Measurements from ENCODE around the gene CREB5. TPM values are rescaled to one million over a fixed set of nuclear protein-coding genes. Genes with fewer than 3 reads are reported as not detected.

Gene CREB5
- total RNA-seq, 2 experiments from 2014 or later = 0.19 to 0.22 TPM

DNA sequence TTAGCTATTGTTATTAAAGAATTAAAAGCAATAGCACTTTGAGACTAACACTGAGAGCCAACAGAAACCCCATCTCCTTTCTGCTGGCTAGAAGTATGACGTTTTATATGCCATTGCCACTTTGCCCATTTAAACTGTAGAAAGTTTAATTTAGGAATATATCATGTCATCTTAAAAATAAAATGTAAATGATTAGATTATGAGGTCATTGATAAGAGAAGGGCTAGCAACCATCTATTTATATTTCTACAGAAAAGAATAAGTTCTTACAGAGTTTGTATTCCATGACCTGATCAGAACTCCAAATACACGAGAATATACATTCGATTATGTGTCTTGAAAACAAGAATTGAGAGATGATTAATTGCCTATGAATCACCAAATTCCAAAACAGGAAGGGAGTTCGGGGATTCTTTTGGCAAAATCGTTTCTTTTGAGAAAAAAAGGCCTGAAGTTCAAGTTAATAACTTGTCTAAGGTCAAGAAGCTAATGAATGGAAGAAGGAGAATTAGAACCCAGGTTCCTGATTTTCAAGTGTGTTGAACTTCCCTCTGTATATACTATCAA is 318.9 kb downstream of the CREB5 start:
- TF ChIP-seq, protein P1, sequence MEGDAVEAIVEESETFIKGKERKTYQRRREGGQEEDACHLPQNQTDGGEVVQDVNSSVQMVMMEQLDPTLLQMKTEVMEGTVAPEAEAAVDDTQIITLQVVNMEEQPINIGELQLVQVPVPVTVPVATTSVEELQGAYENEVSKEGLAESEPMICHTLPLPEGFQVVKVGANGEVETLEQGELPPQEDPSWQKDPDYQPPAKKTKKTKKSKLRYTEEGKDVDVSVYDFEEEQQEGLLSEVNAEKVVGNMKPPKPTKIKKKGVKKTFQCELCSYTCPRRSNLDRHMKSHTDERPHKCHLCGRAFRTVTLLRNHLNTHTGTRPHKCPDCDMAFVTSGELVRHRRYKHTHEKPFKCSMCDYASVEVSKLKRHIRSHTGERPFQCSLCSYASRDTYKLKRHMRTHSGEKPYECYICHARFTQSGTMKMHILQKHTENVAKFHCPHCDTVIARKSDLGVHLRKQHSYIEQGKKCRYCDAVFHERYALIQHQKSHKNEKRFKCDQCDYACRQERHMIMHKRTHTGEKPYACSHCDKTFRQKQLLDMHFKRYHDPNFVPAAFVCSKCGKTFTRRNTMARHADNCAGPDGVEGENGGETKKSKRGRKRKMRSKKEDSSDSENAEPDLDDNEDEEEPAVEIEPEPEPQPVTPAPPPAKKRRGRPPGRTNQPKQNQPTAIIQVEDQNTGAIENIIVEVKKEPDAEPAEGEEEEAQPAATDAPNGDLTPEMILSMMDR (IDR thresholded peaks at IDR 0.05) = no peak
- DNase-seq (no peak), ATAC-seq (ENCODE audit: poor library complexity) (no peak)
- H3K4me1 ChIP-seq (ENCODE audit: insufficient read depth, low read length) = no peaks in the 10 kb centered on the region
- H3K36me3 ChIP-seq (ENCODE audit: insufficient read depth, low read length) = no peaks in the 10 kb centered on the region
- H3K27me3 ChIP-seq (ENCODE audit: control insufficient read depth in 1 of 2, insufficient read depth in 2 of 2, low read length in 2 of 2) = no peaks in the 10 kb centered on the region
- Mint-ChIP-seq H3K9me3 (no peaks in the 10 kb centered on the region), H3K27me3 (no peaks in the 10 kb centered on the region), H3K36me3 (ENCODE audit: low read depth) (no peaks in the 10 kb centered on the region), H3K27ac (no peak overlapping the region), H3K4me1 (ENCODE audit: low read depth) (no peaks in the 10 kb centered on the region), H3K4me3 (no peak overlapping the region)
- ChIA-PET CTCF (no interaction called here), POLR2A (no interaction called here)
- intact Hi-C loops (cut with DNase I, micrococcal nuclease) = no loop called here
- no peak overlapping the region for H3K27ac ChIP-seq (ENCODE audit: low read depth in 1 of 2, low read length in 2 of 2)
- no peak overlapping the region for H3K4me3 ChIP-seq (ENCODE audit: low read length)
- H3K9me3 ChIP-seq (ENCODE audit: control insufficient read depth in 1 of 2, insufficient read depth in 1 of 2, low read length in 2 of 2) = no peaks in the 10 kb centered on the region

DNA sequence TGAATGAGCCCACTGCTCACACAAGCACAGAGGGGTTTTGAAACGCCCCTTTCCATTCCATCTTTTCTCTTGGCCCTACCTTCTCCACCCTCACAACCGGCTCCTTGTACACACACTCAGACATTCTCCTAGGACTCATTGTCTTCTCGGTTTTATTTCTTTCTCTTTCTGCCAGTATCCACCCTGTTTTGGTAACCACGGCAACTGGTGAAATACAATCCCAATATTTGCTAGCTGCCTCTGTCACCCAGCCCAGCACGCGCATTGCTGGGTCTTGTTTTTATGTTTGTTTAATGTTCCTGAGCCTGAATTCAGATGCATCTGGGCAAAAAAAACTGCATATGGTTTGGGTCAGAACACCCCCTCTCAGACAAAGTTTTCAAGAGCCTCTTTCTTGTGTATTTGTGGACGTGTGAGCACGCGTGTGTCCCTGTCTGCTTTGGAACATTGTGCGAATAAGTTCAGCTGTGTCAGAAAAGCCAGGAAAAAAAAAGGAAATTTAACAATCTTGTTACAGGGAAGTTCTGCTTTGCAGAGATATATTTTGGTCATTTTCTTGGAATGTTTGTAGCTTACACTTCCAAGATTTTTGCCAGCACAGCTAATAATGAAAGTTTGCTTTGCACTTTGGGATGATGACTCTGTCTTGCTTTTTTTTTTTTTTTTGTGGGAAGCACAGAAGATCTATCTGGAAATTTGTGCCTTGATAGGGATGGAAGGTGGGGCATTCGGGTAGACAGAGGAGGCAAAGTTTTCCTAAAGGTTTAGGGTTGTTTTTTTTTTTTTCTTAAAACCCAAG is 320.0 kb downstream of the CREB5 start:
- Histone ChIP-seq H3K27ac (ENCODE audit: low read depth in 1 of 2, low read length in 2 of 2) (no peak overlapping the region), H3K4me3 (ENCODE audit: low read length) (no peak overlapping the region), H3K9me3 (ENCODE audit: control insufficient read depth in 1 of 2, insufficient read depth in 1 of 2, low read length in 2 of 2) (no peaks in the 10 kb centered on the region), H3K4me1 (ENCODE audit: insufficient read depth, low read length) (no peaks in the 10 kb centered on the region), H3K36me3 (ENCODE audit: insufficient read depth, low read length) (no peaks in the 10 kb centered on the region), H3K27me3 (ENCODE audit: control insufficient read depth in 1 of 2, insufficient read depth in 2 of 2, low read length in 2 of 2) (no peaks in the 10 kb centered on the region)
- no peaks in the 10 kb centered on the region for H3K9me3 Mint-ChIP-seq
- CTCF ChIA-PET = no interaction called here
- H3K27me3 Mint-ChIP-seq = no peaks in the 10 kb centered on the region
- POLR2A ChIA-PET = no interaction called here
- intact Hi-C loops (cut with DNase I, micrococcal nuclease) = no loop called here
- ATAC-seq (ENCODE audit: poor library complexity) = no peak
- TF ChIP-seq, protein P1 (IDR thresholded peaks at IDR 0.05) = no peak
- no peak for DNase-seq
- H3K4me1 Mint-ChIP-seq (ENCODE audit: low read depth) = no peaks in the 10 kb centered on the region
- H3K4me3 Mint-ChIP-seq = no peak overlapping the region
- no peaks in the 10 kb centered on the region for H3K36me3 Mint-ChIP-seq (ENCODE audit: low read depth)
- no peak overlapping the region for H3K27ac Mint-ChIP-seq

DNA sequence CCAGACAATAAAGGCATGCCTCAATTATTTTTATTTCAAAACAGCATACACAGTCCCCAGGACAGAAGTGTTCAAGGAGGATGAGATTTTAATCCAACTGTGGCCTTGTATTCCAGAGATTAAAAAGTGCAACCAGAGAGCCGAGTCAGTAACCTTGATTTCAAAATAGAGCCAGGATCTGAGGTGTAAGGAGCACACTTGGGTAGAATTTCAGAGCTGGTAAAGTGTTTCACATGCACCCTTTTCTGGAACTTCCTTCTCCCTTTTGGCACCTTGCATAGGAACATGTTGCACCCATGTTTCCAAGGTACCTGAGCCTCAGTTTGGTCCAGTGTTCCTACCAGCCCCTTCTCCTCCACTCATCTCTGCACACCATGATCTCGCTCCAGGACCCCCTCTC is 320.7 kb downstream of the CREB5 start:
- ATAC-seq (ENCODE audit: poor library complexity) (no peak), DNase-seq (no peak)
- intact Hi-C loops (cut with DNase I, micrococcal nuclease) = no loop called here
- Mint-ChIP-seq H3K36me3 (ENCODE audit: low read depth) (no peaks in the 10 kb centered on the region), H3K27me3 (no peaks in the 10 kb centered on the region), H3K27ac (no peak overlapping the region), H3K4me3 (no peak overlapping the region), H3K9me3 (no peaks in the 10 kb centered on the region), H3K4me1 (ENCODE audit: low read depth) (no peaks in the 10 kb centered on the region)
- ChIA-PET POLR2A (no interaction called here), CTCF (no interaction called here)
- Histone ChIP-seq H3K4me1 (ENCODE audit: insufficient read depth, low read length) (no peaks in the 10 kb centered on the region), H3K36me3 (ENCODE audit: insufficient read depth, low read length) (no peaks in the 10 kb centered on the region), H3K27me3 (ENCODE audit: control insufficient read depth in 1 of 2, insufficient read depth in 2 of 2, low read length in 2 of 2) (no peaks in the 10 kb centered on the region), H3K4me3 (ENCODE audit: low read length) (no peak overlapping the region), H3K9me3 (ENCODE audit: control insufficient read depth in 1 of 2, insufficient read depth in 1 of 2, low read length in 2 of 2) (no peaks in the 10 kb centered on the region), H3K27ac (ENCODE audit: low read depth in 1 of 2, low read length in 2 of 2) (no peak overlapping the region)
- TF ChIP-seq, protein P1 (IDR thresholded peaks at IDR 0.05) = no peak
